K562 (cell line): ENCODE measurements around the gene SLC44A1. TPM values are rescaled to one million over a fixed set of nuclear protein-coding genes. Genes with fewer than 3 reads are reported as not detected.

Source experiments
- ATAC-seq: fragments of 200-7000 bp; cut with Tn5 transposase; 3 replicates; pipeline ENCODE4 v1.9.1; 2020; ENCODE audit warnings: moderate library complexity
- BruUV-seq: library from RNA; stranded (reverse); fragments of 400-500 nt; replicated peaks from 2 replicates; lab custom pipeline; 2021; lab: Mats Ljungman, UMichigan
- CTCF ChIA-PET: fragments of 300-600 bp; formaldehyde crosslinking; extraction: SDS; loops from one replicate; lab custom pipeline; 2021; ENCODE audit warnings: low intra/inter-chr PET ratio; lab: Yijun Ruan, JAX
- POLR2A ChIA-PET: fragments of 300-600, 350-650 bp; sonication (Branson Sonifier 250); formaldehyde crosslinking; extraction: SDS; loops from one replicate; lab custom pipeline; 2021; ENCODE audit warnings: antibody characterized with exemption, inconsistent platforms; lab: Yijun Ruan, JAX
- DNase-seq, 4 experiments: peaks; one replicate each; pipeline versions ENCODE4 v3.0.0 to v3.0.0-alpha.2; 2011 to 2018; ENCODE audit warnings: low spot score in 3 of 4, mixed read lengths in 3 of 4; ENCODE audit errors: extremely low read depth in 1 of 4
- FAIRE-seq: peaks from 2 replicates; lab custom pipeline; 2011; peaks lifted over from hg19 to GRCh38; lab: Jason Lieb, UNC
- H2AFZ ChIP-seq: 2 replicates; pipeline ENCODE4 v1.6.0; 2011; ENCODE audit warnings: low read depth, low read length, control low read depth, inconsistent platforms
- H3K27ac ChIP-seq: fragments of 200-600 bp; 3 replicates; pipeline ENCODE4 v1.8.0; 2011; ENCODE audit warnings: low read depth, mild to moderate bottlenecking, control low read depth, inconsistent platforms, low read length, moderate library complexity, mixed read lengths; ENCODE audit errors: extremely low read depth
- H3K27me3 ChIP-seq, 2 experiments: fragments of 300-600 bp in 1 of 2; 2 replicates in 1 of 2; 3 replicates in 1 of 2; pipeline versions ENCODE4 v1.6.0 to v1.8.0; 2011; ENCODE audit warnings: inconsistent platforms in 2 of 2, low read length in 2 of 2, mild to moderate bottlenecking in 1 of 2, mixed read lengths in 1 of 2, moderate library complexity in 1 of 2; ENCODE audit not compliant: control insufficient read depth in 2 of 2, insufficient read depth in 2 of 2
- H3K36me3 ChIP-seq: fragments of 300-600 bp; 3 replicates; pipeline ENCODE4 v1.8.0; 2011; ENCODE audit warnings: mild to moderate bottlenecking, low read length, inconsistent platforms; ENCODE audit not compliant: control insufficient read depth, insufficient read depth
- H3K4me1 ChIP-seq, 2 experiments: fragments of 200-600 bp in 1 of 2; replicated peaks in 1 of 2; 2 replicates in 1 of 2; 3 replicates in 1 of 2; pipeline versions ENCODE4 v1.5.1 to v1.8.0; 2011; ENCODE audit warnings: inconsistent platforms in 2 of 2, low read length in 2 of 2, mild to moderate bottlenecking in 1 of 2, mixed read lengths in 1 of 2, moderate library complexity in 1 of 2; ENCODE audit not compliant: control insufficient read depth in 2 of 2, insufficient read depth in 2 of 2
- H3K4me2 ChIP-seq: 2 replicates; pipeline ENCODE4 v1.6.1; 2011; ENCODE audit warnings: low read length, control low read depth, inconsistent platforms, mixed read lengths; ENCODE audit not compliant: insufficient read depth
- H3K4me3 ChIP-seq: fragments of 200-600 bp; sonication (generic), shearing (Covaris generic); 2 replicates; pipeline ENCODE4 v1.5.1; 2016; ENCODE audit warnings: control low read depth, inconsistent platforms
- H3K79me2 ChIP-seq: fragments of 200-600 bp; 3 replicates; pipeline ENCODE4 v1.8.0; 2011; ENCODE audit warnings: low read length, inconsistent platforms; ENCODE audit not compliant: control insufficient read depth, insufficient read depth
- H3K9ac ChIP-seq, 2 experiments: 2 replicates each; pipeline versions ENCODE4 v1.6.0 to v1.6.1; 2011; ENCODE audit warnings: low read depth in 2 of 2, low read length in 2 of 2, control low read depth in 1 of 2, inconsistent platforms in 1 of 2, mild to moderate bottlenecking in 1 of 2, mixed read lengths in 1 of 2; ENCODE audit not compliant: insufficient read depth in 1 of 2
- H3K9me1 ChIP-seq: one replicate; pipeline ENCODE4 v1.6.0; 2011; ENCODE audit warnings: inconsistent platforms, mild to moderate bottlenecking, low read length, moderate library complexity; ENCODE audit not compliant: control insufficient read depth, insufficient read depth
- H3K9me3 ChIP-seq: replicated peaks from 2 replicates; pipeline ENCODE4 v1.5.1; 2011; ENCODE audit warnings: low read depth, low read length, inconsistent platforms; ENCODE audit not compliant: control insufficient read depth, insufficient read depth
- H4K20me1 ChIP-seq: replicated peaks from 2 replicates; pipeline ENCODE4 v1.6.1; 2011; ENCODE audit warnings: low read length, inconsistent platforms, mixed read lengths; ENCODE audit not compliant: control insufficient read depth, insufficient read depth
- DIDO1 ChIP-seq: fragments of 450-650 bp; IDR thresholded peaks from 2 replicates; pipeline ENCODE4 v1.6.1; 2016; ENCODE audit warnings: low read depth, missing biosample characterization, missing genetic modification characterization
- MAZ ChIP-seq, 2 experiments: fragments of 450-650 bp in 1 of 2; sonication (generic) in 1 of 2; formaldehyde crosslinking; IDR thresholded peaks in 1 of 2; conservative IDR thresholded peaks in 1 of 2; 2 replicates each; pipeline versions ENCODE4 v1.4.0 to v1.5.0; 2020; ENCODE audit warnings: mild to moderate bottlenecking in 1 of 2, missing genetic modification reagents in 1 of 2
- MYC ChIP-seq, 2 experiments: fragments of 250-450 bp in 1 of 2; sonication (Bioruptor Pico) in 1 of 2; IDR thresholded peaks; 2 replicates each; pipeline versions ENCODE4 v1.5.1 to v1.6.1; 2012 to 2021; ENCODE audit warnings: low read depth in 2 of 2, borderline replicate concordance in 1 of 2, improper control_type of control experiment in 1 of 2, low read length in 1 of 2, mild to moderate bottlenecking in 1 of 2, moderate library complexity in 1 of 2
- NRF1 ChIP-seq, 2 experiments: fragments of 450-650 bp; IDR thresholded peaks in 1 of 2; conservative IDR thresholded peaks in 1 of 2; 2 replicates each; pipeline ENCODE4 v1.6.1; 2014; ENCODE audit warnings: mild to moderate bottlenecking in 2 of 2
- NUFIP1 ChIP-seq: fragments of 450-650 bp; IDR thresholded peaks from 2 replicates; pipeline ENCODE4 v1.6.1; 2018; ENCODE audit not compliant: partially characterized antibody
- RBM34 ChIP-seq: fragments of 200-400 bp; formaldehyde crosslinking; IDR thresholded peaks from 2 replicates; pipeline ENCODE4 v1.6.1; 2018; ENCODE audit warnings: low read length, borderline replicate concordance; ENCODE audit not compliant: insufficient read depth
- SAFB2 ChIP-seq: fragments of 200-400 bp; formaldehyde crosslinking; IDR thresholded peaks from 2 replicates; pipeline ENCODE4 v1.6.1; 2018; ENCODE audit warnings: borderline replicate concordance, low read length, low read depth, moderate library complexity; ENCODE audit not compliant: severe bottlenecking
- SIX5 ChIP-seq, 2 experiments: IDR thresholded peaks; 2 replicates each; pipeline ENCODE4 v1.6.1; 2011; ENCODE audit warnings: low read length in 2 of 2, borderline replicate concordance in 1 of 2, low read depth in 1 of 2, mild to moderate bottlenecking in 1 of 2, moderate library complexity in 1 of 2; ENCODE audit not compliant: insufficient read depth in 1 of 2
- ZNF253 ChIP-seq: fragments of 250-450 bp; sonication (Bioruptor Pico); conservative IDR thresholded peaks from 2 replicates; pipeline ENCODE4 v1.6.1; 2021; ENCODE audit warnings: mild to moderate bottlenecking
- WGBS: fragments of 100-300 bp; shearing (Covaris generic); methylation state at CpG from one replicate; pipeline ENCODE4 v1.1.6; 2016; ENCODE audit warnings: low coverage, mixed read lengths; ENCODE audit not compliant: insufficient coverage; ENCODE audit errors: missing lambda C conversion rate; 5-methylcytosine and 5-hydroxymethylcytosine counted together
- in situ Hi-C: fragments of 300-500 bp; cut with MboI; formaldehyde crosslinking; loops from 4 replicates; pipeline ENCODE4 v1.15.0; 2018; ENCODE audit warnings: inconsistent platforms, mixed read lengths
- intact Hi-C: fragments of 100-400 bp; cut with micrococcal nuclease; formaldehyde crosslinking; loops from 2 replicates; pipeline ENCODE4 v1.14.2; 2022
- polyA plus RNA-seq, 8 experiments: library from polyadenylated mRNA; depleted of rRNA in 4 of 8; stranded (reverse) in 5 of 8; unstranded in 3 of 8; fragments of >200 nt; fragmentation: Nextera tagmentation in 2 of 8; fragmentation: Illumina TruSeq in 1 of 8; extraction: Ambion mirVana in 2 of 8; extraction: Trizol in 1 of 8; gene quantifications; 2 replicates each; pipeline versions ENCODE4 v1.2.1 to v1.2.3, GENCODE V29; 2011 to 2014; ENCODE audit warnings: inconsistent platforms in 1 of 8, missing spikeins in 1 of 8
- total RNA-seq, 7 experiments: library from RNA; depleted of rRNA in 6 of 7; stranded (reverse); fragments of >200 nt in 6 of 7; fragmentation: Illumina TruSeq in 2 of 7; extraction: Trizol in 2 of 7; gene quantifications; 2 replicates each; pipeline versions ENCODE4 v1.2.1 to v1.2.3, GENCODE V29; 2011 to 2021; ENCODE audit warnings: low replicate concordance in 1 of 7
- TF ChIP-seq, protein P1 (sequence below): sonication (generic); formaldehyde crosslinking; IDR thresholded peaks from 2 replicates; pipeline ENCODE4 v1.8.1; 2022; ENCODE audit warnings: missing genetic modification reagents

SLC44A1 gene
- total and polyA plus RNA-seq, 9 of the 15 experiments (the other 6 are each of a cell fraction or from before 2014, with no cell fraction given), result 0.11 to 0.59 (median 0.30) TPM

- no peak for TF ChIP-seq SAFB2
- no peak for TF ChIP-seq DIDO1
- no peak for TF ChIP-seq RBM34
- no peak for TF ChIP-seq SIX5 (IDR thresholded peaks at IDR 0.05; ENCODE audit: borderline replicate concordance in 1 of 2, insufficient read depth in 1 of 2, low read depth in 1 of 2, low read length in 2 of 2)
- no peak for TF ChIP-seq ZNF253 (CRISPR knock-in tag)
- TF ChIP-seq MYC (IDR thresholded peaks at IDR 0.05; ENCODE audit: low read depth, low read length), result no peak
- TF ChIP-seq MYC (CRISPR knock-in tag; IDR thresholded peaks at IDR 0.05; ENCODE audit: borderline replicate concordance, low read depth), result no peak
- no peak for TF ChIP-seq NRF1 (conservative IDR thresholded peaks at IDR 0.05 in 1 of 2, IDR thresholded peaks at IDR 0.05 in 1 of 2)
- TF ChIP-seq NUFIP1, result no peak
- no peak for TF ChIP-seq MAZ (CRISPR knock-in tag; conservative IDR thresholded peaks at IDR 0.05 in 1 of 2, IDR thresholded peaks at IDR 0.05 in 1 of 2)
- TF ChIP-seq, protein P1, sequence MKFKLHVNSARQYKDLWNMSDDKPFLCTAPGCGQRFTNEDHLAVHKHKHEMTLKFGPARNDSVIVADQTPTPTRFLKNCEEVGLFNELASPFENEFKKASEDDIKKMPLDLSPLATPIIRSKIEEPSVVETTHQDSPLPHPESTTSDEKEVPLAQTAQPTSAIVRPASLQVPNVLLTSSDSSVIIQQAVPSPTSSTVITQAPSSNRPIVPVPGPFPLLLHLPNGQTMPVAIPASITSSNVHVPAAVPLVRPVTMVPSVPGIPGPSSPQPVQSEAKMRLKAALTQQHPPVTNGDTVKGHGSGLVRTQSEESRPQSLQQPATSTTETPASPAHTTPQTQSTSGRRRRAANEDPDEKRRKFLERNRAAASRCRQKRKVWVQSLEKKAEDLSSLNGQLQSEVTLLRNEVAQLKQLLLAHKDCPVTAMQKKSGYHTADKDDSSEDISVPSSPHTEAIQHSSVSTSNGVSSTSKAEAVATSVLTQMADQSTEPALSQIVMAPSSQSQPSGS (CRISPR knock-in tag), result no peak
- H3K9ac ChIP-seq, result no peak overlapping the region
- WGBS, result no CpG with 5 or more reads among the region's 1 CpG
- H3K4me3 ChIP-seq, result no peak overlapping the region
- DNase-seq (no peak), FAIRE-seq (no peak), ATAC-seq (no peak)
- in situ Hi-C loops (no loop called here), intact Hi-C loops (no loop called here)
- no peaks in the 10 kb centered on the region for H3K9me1 ChIP-seq
- no peak overlapping the region for H3K27ac ChIP-seq
- no peak overlapping the region for H2AFZ ChIP-seq
- no peaks in the 10 kb centered on the region for H4K20me1 ChIP-seq
- H3K36me3 ChIP-seq, result no peaks in the 10 kb centered on the region
- no peak overlapping the region for H3K4me2 ChIP-seq
- H3K4me1 ChIP-seq, result no peaks in the 10 kb centered on the region
- POLR2A ChIA-PET, result no interaction called here
- BruUV-seq, result no TSS peak
- no peaks in the 10 kb centered on the region for H3K9me3 ChIP-seq
- CTCF ChIA-PET, result no interaction called here
- no peaks in the 10 kb centered on the region for H3K27me3 ChIP-seq
- no peaks in the 10 kb centered on the region for H3K79me2 ChIP-seq
Observed at GRCh38 chr9:105331755-105332154, 87.3 kb downstream of the SLC44A1 start.
